Glomerular endothelial cell (primary cell): Measurements from ENCODE around the gene DUSP5. TPM values are rescaled to one million over a fixed set of nuclear protein-coding genes. Genes with fewer than 3 reads are reported as not detected.

ENCODE experiments used
- DNase-seq: peaks from one replicate; pipeline ENCODE4 v3.0.0-alpha.2; 2011; ENCODE audit warnings: low read depth, low spot score; ENCODE audit errors: extremely low read depth
- total RNA-seq: library from RNA; depleted of rRNA; stranded (reverse); fragments of >200 nt; gene quantifications from 2 replicates; pipeline ENCODE4 v1.2.3, GENCODE V29; 2015

The DUSP5 gene
- total RNA-seq, 1 donor from 2014 or later: 28.8 TPM

DNA sequence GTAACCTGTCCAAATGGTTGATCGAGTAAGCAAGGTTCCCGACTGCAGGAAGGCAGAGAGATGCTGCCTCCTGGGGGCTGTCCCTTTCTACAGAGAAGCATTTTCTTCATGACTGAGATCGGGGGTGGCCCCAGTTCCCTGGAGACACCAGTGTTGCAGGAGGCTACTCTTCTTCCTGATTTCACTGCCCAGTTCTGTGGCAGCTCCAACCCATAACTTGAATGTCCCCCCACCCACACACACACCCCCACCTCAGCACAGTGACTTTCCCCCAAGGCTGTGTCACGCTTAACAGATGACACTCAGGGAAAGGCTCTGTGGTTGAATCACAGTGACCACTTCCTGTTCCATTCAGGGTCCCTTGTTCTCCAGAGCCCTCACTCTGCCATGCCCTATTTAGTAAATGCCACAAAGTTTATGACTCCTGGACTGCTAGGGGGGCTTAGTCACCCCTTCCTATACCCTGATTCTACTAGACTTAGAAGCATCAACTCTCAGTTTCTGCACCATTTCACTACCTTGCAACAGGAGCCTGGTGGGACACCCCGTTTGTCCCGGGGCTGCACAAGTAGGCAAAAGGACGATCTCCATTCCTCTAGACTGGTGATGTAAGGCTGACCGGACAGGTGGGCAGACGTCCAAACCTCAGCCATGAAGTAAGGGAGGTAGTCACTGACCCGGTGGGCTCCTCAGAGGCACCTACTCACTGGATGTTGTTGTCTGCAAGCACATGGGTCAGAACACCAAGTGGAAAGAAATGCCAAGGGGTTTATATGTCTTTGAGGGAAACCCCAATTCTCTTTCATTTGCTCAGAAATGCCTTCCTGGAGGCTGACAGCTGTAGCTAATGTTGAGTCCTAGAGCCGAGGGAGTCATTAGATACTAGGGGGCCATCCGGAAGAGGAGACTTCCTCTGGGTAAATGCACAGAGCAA is 38.5 kb downstream of the DUSP5 start:
- no peak for DNase-seq

- no peak for DNase-seq
These were observed 41.4 kb downstream of the DUSP5 start for GRCh38 chr10:110539091-110539490.

GRCh38 chr10:110540031-110540430 is 42.3 kb downstream of the DUSP5 start:
- no peak for DNase-seq

GRCh38 chr10:110544958-110545537 is 47.3 kb downstream of the DUSP5 start:
- DNase-seq: no peak

DNA sequence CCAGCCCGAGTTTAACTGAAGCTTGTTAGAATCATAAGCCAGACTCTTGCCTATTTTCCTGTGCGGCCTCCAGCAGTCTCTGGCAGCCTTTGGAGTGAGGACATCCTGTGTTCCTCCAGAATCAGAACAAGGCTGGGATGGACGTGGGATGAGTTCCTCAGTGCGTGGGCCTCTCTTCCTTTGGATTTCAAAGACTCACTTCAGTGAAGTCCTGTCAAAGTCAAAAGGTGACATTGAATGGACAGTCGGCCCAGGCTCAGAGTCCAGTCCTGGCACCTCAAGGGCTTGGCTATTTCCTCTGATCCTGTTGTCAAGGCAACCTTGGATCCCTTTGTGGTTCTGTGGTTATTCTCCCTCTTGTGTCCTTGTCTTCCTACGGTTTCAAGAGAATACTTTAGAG is 48.4 kb downstream of the DUSP5 start:
- DNase-seq: no peak

DNA sequence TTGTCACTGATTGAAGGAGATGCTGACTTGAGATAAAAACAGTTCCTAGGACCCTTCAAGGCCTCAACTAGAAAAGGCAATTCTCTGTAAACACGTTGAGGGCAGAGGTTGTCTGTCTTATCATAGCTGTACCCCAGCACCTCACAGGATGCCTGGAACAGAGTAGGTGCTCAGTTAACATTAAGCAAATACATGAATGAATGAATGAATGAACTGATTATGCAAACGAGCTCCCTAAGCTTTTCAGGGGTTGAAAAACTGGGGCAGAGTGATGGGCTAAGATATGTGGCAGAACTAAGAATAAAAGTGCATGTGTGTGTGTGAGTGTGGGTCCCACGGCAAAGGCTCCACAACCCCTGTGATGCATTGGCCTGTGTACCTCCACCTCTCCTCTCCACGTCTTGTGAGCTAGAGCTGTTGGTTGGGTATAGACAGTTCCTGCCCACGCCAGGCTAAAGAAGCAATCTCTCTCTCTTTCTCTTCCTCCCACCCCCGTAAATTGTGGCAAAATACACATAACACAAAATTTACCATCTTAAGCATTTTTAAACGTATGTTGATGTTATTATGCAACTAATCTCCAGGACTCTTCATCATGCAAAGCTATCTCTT is 48.9 kb downstream of the DUSP5 start:
- DNase-seq: no peak

- DNase-seq: no peak
These were observed 49.5 kb downstream of the DUSP5 start for GRCh38 chr10:110547139-110547761.

DNA sequence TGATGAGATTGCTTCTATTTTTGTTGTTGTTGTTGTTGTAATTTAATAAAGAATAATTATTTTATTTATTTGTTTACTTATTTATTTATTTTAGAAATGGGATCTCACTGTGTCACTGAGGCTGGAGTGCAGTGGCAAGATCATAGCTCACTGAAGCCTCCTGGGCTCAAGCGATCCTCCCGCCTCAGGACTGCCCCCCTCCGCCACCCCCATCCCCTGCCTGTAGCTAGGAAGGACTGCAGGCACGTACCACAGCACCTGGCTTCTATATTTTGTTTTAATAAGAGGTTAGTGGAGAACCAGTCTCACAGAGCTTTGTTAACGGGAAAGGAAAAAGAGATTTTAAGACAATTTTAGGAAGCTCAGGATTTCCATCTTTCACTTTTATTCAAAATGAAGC is 50.3 kb downstream of the DUSP5 start:
- DNase-seq: no peak

DNA sequence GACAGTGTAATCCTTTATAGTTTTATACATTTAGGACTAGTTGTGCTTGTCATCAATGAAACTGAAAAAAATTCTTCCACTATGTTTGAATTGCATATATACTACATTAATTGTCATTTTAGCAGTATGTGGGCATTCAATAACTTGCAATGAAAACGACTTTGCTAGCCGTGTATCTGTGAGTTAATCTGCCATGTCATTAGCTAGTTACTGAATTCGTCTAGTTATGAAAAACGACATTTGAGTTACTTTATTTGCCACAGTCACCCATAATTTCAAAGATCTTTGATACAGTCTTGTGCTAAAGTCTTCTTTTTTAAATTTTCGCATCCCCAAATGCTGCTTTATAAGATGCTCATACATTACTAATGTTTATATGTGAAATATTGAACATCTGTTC is 51.5 kb downstream of the DUSP5 start:
- no peak for DNase-seq

DNA sequence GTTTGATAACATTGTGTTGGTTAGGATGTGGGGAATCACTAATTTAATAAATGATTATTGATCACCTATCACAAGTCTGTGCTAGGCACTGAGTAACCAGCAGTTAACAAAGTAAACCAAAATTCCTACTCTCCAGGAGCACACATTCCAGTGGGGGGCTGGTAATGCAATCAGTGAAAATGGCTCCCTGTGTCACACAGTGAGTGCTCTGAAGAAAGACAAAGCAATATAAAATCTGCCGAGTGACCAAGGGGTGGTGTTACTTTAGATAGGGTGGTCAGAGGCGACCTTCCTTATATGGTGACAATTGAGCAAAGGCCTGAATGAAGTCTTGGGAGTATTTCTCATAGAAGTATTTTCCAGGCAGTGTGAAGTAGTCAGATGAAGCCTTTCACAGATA is 56.2 kb downstream of the DUSP5 start:
- no peak for DNase-seq

- no peak for DNase-seq
These were observed 58.6 kb downstream of the DUSP5 start for GRCh38 chr10:110556296-110556695.

- no peak for DNase-seq
These were observed 59.4 kb downstream of the DUSP5 start for GRCh38 chr10:110556969-110557601.

- DNase-seq: no peak
These were observed 60.3 kb downstream of the DUSP5 start for GRCh38 chr10:110558041-110558440.

GRCh38 chr10:110560012-110560411 is 62.3 kb downstream of the DUSP5 start:
- no peak for DNase-seq

Other genes with a start within 250 kb of the DUSP5 start
- 8.4 and 11.5 TPM in 2 replicates for gene SMNDC1, start 193.0 kb upstream of the DUSP5 start, total RNA-seq
- 16.8 and 23.8 TPM in 2 replicates for gene SMC3, start 69.8 kb downstream of the DUSP5 start, total RNA-seq
- 0.29 and 0.68 TPM in 2 replicates for gene RBM20, start 146.4 kb downstream of the DUSP5 start, total RNA-seq